GF-D8 (cell line): ENCODE measurements around the gene NSMF.

ENCODE experiments used
- DNase-seq: peaks from one replicate; lab custom pipeline; 2025; lab: John Stamatoyannopoulos, UW

Gene NSMF

GRCh38 chr9:137492464-137493363 is 33.6 kb upstream of the NSMF start:
- DNase-seq = no peak

GRCh38 chr9:137491735-137492432 is 32.8 kb upstream of the NSMF start:
- DNase-seq = no peak

GRCh38 chr9:137490532-137491186 is 31.5 kb upstream of the NSMF start:
- DNase-seq = no peak

GRCh38 chr9:137488906-137489305 is 29.8 kb upstream of the NSMF start:
- no peak for DNase-seq

GRCh38 chr9:137488327-137488653 is 29.2 kb upstream of the NSMF start:
- DNase-seq = no peak

GRCh38 chr9:137487454-137488326 is 28.6 kb upstream of the NSMF start:
- DNase-seq = no peak

- no peak for DNase-seq
These were observed 27.7 kb upstream of the NSMF start for GRCh38 chr9:137486545-137487453.

GRCh38 chr9:137486141-137486490 is 27.0 kb upstream of the NSMF start:
- DNase-seq = no peak

- DNase-seq = no peak
These were observed 26.4 kb upstream of the NSMF start for GRCh38 chr9:137485343-137486140.

- DNase-seq = no peak
These were observed 25.6 kb upstream of the NSMF start for GRCh38 chr9:137484551-137485315.

GRCh38 chr9:137482094-137482781 is 23.1 kb upstream of the NSMF start:
- DNase-seq = peak; percentile 55

- DNase-seq = no peak
These were observed 21.9 kb upstream of the NSMF start for GRCh38 chr9:137480686-137481683.

- DNase-seq = no peak
These were observed 21.0 kb upstream of the NSMF start for GRCh38 chr9:137479892-137480685.

- no peak for DNase-seq
These were observed 20.1 kb upstream of the NSMF start for GRCh38 chr9:137478962-137479861.

- DNase-seq = no peak
These were observed 19.5 kb upstream of the NSMF start for GRCh38 chr9:137478613-137478961.
